ENCODE measurements around the gene HIGD1C.
"Not testable (repeated sequence)": the region's sequence is repeated elsewhere in the genome, so short reads cannot be mapped to it uniquely, and the experiment has no call there.

HIGD1C gene

DNA sequence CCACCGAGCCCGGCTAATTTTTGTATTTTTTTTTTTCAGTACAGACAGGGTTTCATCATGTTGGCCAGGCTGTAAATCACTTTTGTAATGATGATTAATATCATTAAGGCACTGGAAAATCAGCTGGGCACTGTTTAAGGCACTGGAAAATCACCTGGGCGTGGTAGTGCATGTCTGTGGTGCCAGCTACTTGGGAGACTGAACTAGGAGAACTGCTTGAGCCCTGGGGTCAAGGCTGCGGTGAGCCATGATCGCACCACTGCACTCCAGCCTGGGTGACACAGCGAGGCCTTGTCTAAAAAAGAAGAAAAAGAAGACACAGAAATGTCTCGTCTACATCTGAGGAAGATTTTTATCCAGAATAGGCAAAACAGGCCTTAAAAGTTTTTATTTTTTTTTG, 61.1 kb downstream of the HIGD1C start:
- no peak overlapping the region for H3K4me3 ChIP-seq (ENCODE audit: low read length)
- no peaks in the 10 kb centered on the region for H3K9me3 ChIP-seq (ENCODE audit: control insufficient read depth, insufficient read depth, low read length)
- H3K27ac ChIP-seq (ENCODE audit: low read depth, low read length), result no peak overlapping the region
- no peaks in the 10 kb centered on the region for H3K9me2 ChIP-seq (replicated peaks; ENCODE audit: control insufficient read depth, low read length)
- peaks cover 84% of the 10 kb centered on the region for H3K79me2 ChIP-seq (ENCODE audit: control insufficient read depth, low read length)
- no peaks in the 10 kb centered on the region for H3F3A ChIP-seq (ENCODE audit: control insufficient read depth, insufficient read depth)
- H4K20me1 ChIP-seq (ENCODE audit: control insufficient read depth, insufficient read depth, low read depth, low read length), result no peaks in the 10 kb centered on the region
- H3K27me3 ChIP-seq (ENCODE audit: control insufficient read depth, low read length), result no peaks in the 10 kb centered on the region
- no peak overlapping the region for H3K4me2 ChIP-seq (ENCODE audit: low read length)
- H3K4me1 ChIP-seq (ENCODE audit: control insufficient read depth, low read length), result peaks cover 6% of the 10 kb centered on the region
- H3K36me3 ChIP-seq (ENCODE audit: control insufficient read depth, low read length), result 0 out of 2 replicates have a peak, but pooled peaks cover 3% of the 10 kb centered on the region
- TF ChIP-seq, protein P1, sequence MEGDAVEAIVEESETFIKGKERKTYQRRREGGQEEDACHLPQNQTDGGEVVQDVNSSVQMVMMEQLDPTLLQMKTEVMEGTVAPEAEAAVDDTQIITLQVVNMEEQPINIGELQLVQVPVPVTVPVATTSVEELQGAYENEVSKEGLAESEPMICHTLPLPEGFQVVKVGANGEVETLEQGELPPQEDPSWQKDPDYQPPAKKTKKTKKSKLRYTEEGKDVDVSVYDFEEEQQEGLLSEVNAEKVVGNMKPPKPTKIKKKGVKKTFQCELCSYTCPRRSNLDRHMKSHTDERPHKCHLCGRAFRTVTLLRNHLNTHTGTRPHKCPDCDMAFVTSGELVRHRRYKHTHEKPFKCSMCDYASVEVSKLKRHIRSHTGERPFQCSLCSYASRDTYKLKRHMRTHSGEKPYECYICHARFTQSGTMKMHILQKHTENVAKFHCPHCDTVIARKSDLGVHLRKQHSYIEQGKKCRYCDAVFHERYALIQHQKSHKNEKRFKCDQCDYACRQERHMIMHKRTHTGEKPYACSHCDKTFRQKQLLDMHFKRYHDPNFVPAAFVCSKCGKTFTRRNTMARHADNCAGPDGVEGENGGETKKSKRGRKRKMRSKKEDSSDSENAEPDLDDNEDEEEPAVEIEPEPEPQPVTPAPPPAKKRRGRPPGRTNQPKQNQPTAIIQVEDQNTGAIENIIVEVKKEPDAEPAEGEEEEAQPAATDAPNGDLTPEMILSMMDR (IDR thresholded peaks at IDR 0.05; ENCODE audit: low read depth, low read length, poor library complexity, severe bottlenecking), result no peak
- TF ChIP-seq EZH2phosphoT487 (IDR thresholded peaks at IDR 0.05; ENCODE audit: borderline replicate concordance, low read length), result no peak

DNA sequence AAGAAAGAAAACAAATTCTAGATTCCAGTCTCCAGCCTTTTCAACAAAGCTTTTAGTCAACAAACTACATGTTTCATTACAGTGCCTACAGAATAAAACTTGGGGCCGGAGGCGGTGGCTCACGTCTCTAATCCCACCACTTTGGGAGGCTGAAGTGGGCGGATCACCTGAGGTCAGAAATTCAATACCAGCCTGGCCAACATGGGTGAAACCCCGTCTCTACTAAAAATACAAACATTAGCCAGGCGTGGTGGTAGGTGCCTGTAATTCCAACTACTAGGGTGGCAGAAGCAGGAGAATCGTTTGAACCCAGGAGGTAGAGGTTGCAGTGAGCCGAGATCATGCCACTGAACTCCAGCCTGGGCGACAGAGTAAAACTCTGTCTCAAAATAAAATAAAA, 62.1 kb downstream of the HIGD1C start:
- not testable (repeated sequence) for H3F3A ChIP-seq (ENCODE audit: control insufficient read depth, insufficient read depth); H3K4me2 ChIP-seq (ENCODE audit: low read length); H3K36me3 ChIP-seq (ENCODE audit: control insufficient read depth, low read length); H3K4me3 ChIP-seq (ENCODE audit: low read length); H3K27me3 ChIP-seq (ENCODE audit: control insufficient read depth, low read length); H4K20me1 ChIP-seq (ENCODE audit: control insufficient read depth, insufficient read depth, low read depth, low read length); H3K9me2 ChIP-seq (replicated peaks; ENCODE audit: control insufficient read depth, low read length); H3K9me3 ChIP-seq (ENCODE audit: control insufficient read depth, insufficient read depth, low read length); H3K4me1 ChIP-seq (ENCODE audit: control insufficient read depth, low read length); H3K27ac ChIP-seq (ENCODE audit: low read depth, low read length)
- peaks cover 87% of the 10 kb centered on the region for H3K79me2 ChIP-seq (ENCODE audit: control insufficient read depth, low read length)

DNA sequence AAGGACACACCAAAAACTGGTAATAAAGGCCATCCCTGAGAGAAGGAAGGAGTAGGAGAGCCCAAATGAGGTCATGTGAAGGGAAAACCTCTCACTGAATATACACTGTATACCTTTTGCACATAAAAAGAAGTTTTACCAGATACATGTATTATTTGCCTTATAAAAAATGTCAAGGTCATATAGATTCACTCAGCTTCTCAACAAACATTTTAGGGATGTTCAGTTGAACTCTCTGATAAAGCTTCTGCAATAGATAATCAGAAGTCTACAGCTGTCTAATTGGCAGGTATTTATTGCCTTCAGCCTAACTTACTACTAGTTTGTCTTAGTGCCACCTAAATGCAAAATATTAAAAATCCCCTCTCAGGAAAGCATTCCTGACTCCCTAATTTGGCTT, 65.1 kb downstream of the HIGD1C start:
- TF ChIP-seq EZH2phosphoT487 (IDR thresholded peaks at IDR 0.05; ENCODE audit: borderline replicate concordance, low read length), result no peak
- TF ChIP-seq, protein P1 (IDR thresholded peaks at IDR 0.05; ENCODE audit: low read depth, low read length, poor library complexity, severe bottlenecking), result no peak
- no peak overlapping the region for H3K4me2 ChIP-seq (ENCODE audit: low read length)
- H3K4me1 ChIP-seq (ENCODE audit: control insufficient read depth, low read length), result peaks cover 2% of the 10 kb centered on the region; the same call in 1 of the 2 replicates

DNA sequence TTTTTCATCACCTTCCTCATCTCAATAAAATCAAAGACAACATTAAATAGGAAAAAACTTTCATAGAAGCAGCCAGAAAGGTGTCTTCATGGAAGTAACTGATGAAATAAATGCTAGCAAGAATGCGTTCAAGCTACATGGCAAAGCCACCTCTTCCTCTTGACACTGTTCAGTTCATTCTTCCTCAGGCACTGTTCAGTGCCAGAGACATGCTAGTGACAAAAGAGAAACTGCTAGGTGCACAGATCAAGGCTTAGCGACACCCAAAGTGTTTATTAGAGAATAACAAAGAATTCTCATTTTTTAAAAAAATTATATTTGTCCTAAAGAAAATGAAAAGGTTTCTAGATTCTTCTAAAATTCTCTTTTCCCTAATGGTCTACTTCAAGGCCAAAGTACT, 66.6 kb downstream of the HIGD1C start:
- no peaks in the 10 kb centered on the region for H3K36me3 ChIP-seq (ENCODE audit: control insufficient read depth, low read length)
- no peaks in the 10 kb centered on the region for H3F3A ChIP-seq (ENCODE audit: control insufficient read depth, insufficient read depth)
- H3K27ac ChIP-seq (ENCODE audit: low read depth, low read length), result no peak overlapping the region
- no peaks in the 10 kb centered on the region for H3K27me3 ChIP-seq (ENCODE audit: control insufficient read depth, low read length)
- no peaks in the 10 kb centered on the region for H3K9me3 ChIP-seq (ENCODE audit: control insufficient read depth, insufficient read depth, low read length)
- peaks cover 2% of the 10 kb centered on the region for H3K4me1 ChIP-seq (ENCODE audit: control insufficient read depth, low read length)
- H4K20me1 ChIP-seq (ENCODE audit: control insufficient read depth, insufficient read depth, low read depth, low read length), result no peaks in the 10 kb centered on the region
- no peaks in the 10 kb centered on the region for H3K9me2 ChIP-seq (replicated peaks; ENCODE audit: control insufficient read depth, low read length)
- no peak overlapping the region for H3K4me3 ChIP-seq (ENCODE audit: low read length)
- TF ChIP-seq, protein P1 (IDR thresholded peaks at IDR 0.05; ENCODE audit: low read depth, low read length, poor library complexity, severe bottlenecking), result no peak
- no peak for TF ChIP-seq EZH2phosphoT487 (IDR thresholded peaks at IDR 0.05; ENCODE audit: borderline replicate concordance, low read length)
- H3K4me2 ChIP-seq (ENCODE audit: low read length), result no peak overlapping the region
- peaks cover 94% of the 10 kb centered on the region for H3K79me2 ChIP-seq (ENCODE audit: control insufficient read depth, low read length)

More for the DNA sequence above, 65.1 kb downstream of the HIGD1C start:
- H4K20me1 ChIP-seq (ENCODE audit: control insufficient read depth, insufficient read depth, low read depth, low read length), result no peaks in the 10 kb centered on the region
- H3K9me2 ChIP-seq (replicated peaks; ENCODE audit: control insufficient read depth, low read length), result no peaks in the 10 kb centered on the region
- H3K27ac ChIP-seq (ENCODE audit: low read depth, low read length), result no peak overlapping the region
- no peaks in the 10 kb centered on the region for H3K9me3 ChIP-seq (ENCODE audit: control insufficient read depth, insufficient read depth, low read length)
- H3K79me2 ChIP-seq (ENCODE audit: control insufficient read depth, low read length), result peaks cover 93% of the 10 kb centered on the region
- H3K36me3 ChIP-seq (ENCODE audit: control insufficient read depth, low read length), result no peaks in the 10 kb centered on the region
- no peaks in the 10 kb centered on the region for H3F3A ChIP-seq (ENCODE audit: control insufficient read depth, insufficient read depth)
- no peaks in the 10 kb centered on the region for H3K27me3 ChIP-seq (ENCODE audit: control insufficient read depth, low read length)
- no peak overlapping the region for H3K4me3 ChIP-seq (ENCODE audit: low read length)
